IMR-90 (cell line): ENCODE data around the gene ATG7. TPM values are rescaled to one million over a fixed set of nuclear protein-coding genes. Genes with fewer than 3 reads are reported as not detected.

Experiments
- ATAC-seq: fragments of 200-7000 bp; cut with Tn5 transposase; 2 replicates; pipeline ENCODE4 v1.9.1; 2020; ENCODE audit warnings: low read depth, mild to moderate bottlenecking, moderate library complexity
- BruUV-seq: library from RNA; stranded (reverse); fragments of 400-500 nt; replicated peaks from 2 replicates; lab custom pipeline; 2021; lab: Mats Ljungman, UMichigan
- CTCF ChIA-PET: fragments of 300-600 bp; formaldehyde crosslinking; extraction: SDS; loops from one replicate; lab custom pipeline; 2021; ENCODE audit warnings: antibody characterized with exemption; lab: Yijun Ruan, JAX
- POLR2A ChIA-PET: fragments of 300-600 bp; sonication (Branson Sonifier 250); formaldehyde crosslinking; loops from one replicate; lab custom pipeline; 2022; ENCODE audit warnings: antibody characterized with exemption; ENCODE audit not compliant: unreplicated experiment; lab: Charles Lee
- DNase-seq: peaks from one replicate; pipeline ENCODE4 v3.0.0; 2013
- H2AFZ ChIP-seq: replicated peaks from 2 replicates; pipeline ENCODE3; 2013; ENCODE audit warnings: low read length, mild to moderate bottlenecking; ENCODE audit not compliant: poor library complexity
- H2AK5ac ChIP-seq: 2 replicates; pipeline ENCODE4 v1.6.1; 2013; ENCODE audit warnings: low read depth, low read length, inconsistent platforms
- H2AK9ac ChIP-seq: replicated peaks from 2 replicates; pipeline ENCODE3; 2013; ENCODE audit warnings: mild to moderate bottlenecking, low read depth, low read length, moderate library complexity; ENCODE audit not compliant: poor library complexity
- H2BK120ac ChIP-seq: 2 replicates; pipeline ENCODE4 v1.6.1; 2013; ENCODE audit warnings: low read depth, low read length, inconsistent platforms
- H2BK15ac ChIP-seq: 3 replicates; pipeline ENCODE4 v1.6.1; 2013; ENCODE audit warnings: low read depth, low read length, inconsistent platforms
- H2BK20ac ChIP-seq: 2 replicates; pipeline ENCODE4 v1.6.1; 2013; ENCODE audit warnings: low read depth, mild to moderate bottlenecking, inconsistent platforms, low read length, moderate library complexity
- H2BK5ac ChIP-seq: 2 replicates; pipeline ENCODE4 v1.6.1; 2013; ENCODE audit warnings: mild to moderate bottlenecking, low read depth, low read length, inconsistent platforms; ENCODE audit not compliant: poor library complexity, severe bottlenecking
- H3K14ac ChIP-seq: replicated peaks from 2 replicates; pipeline ENCODE4 v1.6.1; 2013; ENCODE audit warnings: low read depth, low read length, inconsistent platforms
- H3K18ac ChIP-seq: 2 replicates; pipeline ENCODE4 v1.6.1; 2013; ENCODE audit warnings: low read depth, low read length, control low read depth
- H3K23ac ChIP-seq: 2 replicates; pipeline ENCODE4 v1.6.1; 2013; ENCODE audit warnings: low read depth, low read length, inconsistent platforms
- H3K27ac ChIP-seq: 2 replicates; pipeline ENCODE4 v1.5.1; 2013; ENCODE audit warnings: mild to moderate bottlenecking, control low read depth, low read length; ENCODE audit not compliant: insufficient read depth
- H3K27me3 ChIP-seq: 2 replicates; pipeline ENCODE4 v1.6.1; 2013; ENCODE audit warnings: low read length; ENCODE audit not compliant: control insufficient read depth, insufficient read depth
- H3K36me3 ChIP-seq: 2 replicates; pipeline ENCODE4 v1.6.1; 2013; ENCODE audit warnings: low read length, mixed read lengths; ENCODE audit not compliant: control insufficient read depth, insufficient read depth
- H3K4ac ChIP-seq: 2 replicates; pipeline ENCODE4 v1.6.1; 2013; ENCODE audit warnings: low read depth, low read length, inconsistent platforms
- H3K4me1 ChIP-seq: 2 replicates; pipeline ENCODE4 v1.6.1; 2013; ENCODE audit warnings: low read length, mixed read lengths; ENCODE audit not compliant: control insufficient read depth, insufficient read depth
- H3K4me2 ChIP-seq: 2 replicates; pipeline ENCODE4 v1.6.1; 2013; ENCODE audit warnings: low read depth, mild to moderate bottlenecking, control low read depth, low read length, moderate library complexity
- H3K4me3 ChIP-seq: 2 replicates; pipeline ENCODE4 v1.5.1; 2013; ENCODE audit warnings: low read depth, mild to moderate bottlenecking, control low read depth, low read length, moderate library complexity; ENCODE audit not compliant: insufficient read depth
- H3K56ac ChIP-seq: 2 replicates; pipeline ENCODE4 v1.6.1; 2013; ENCODE audit warnings: low read length, inconsistent platforms; ENCODE audit not compliant: insufficient read depth; ENCODE audit errors: extremely low read depth
- H3K79me1 ChIP-seq, 2 experiments: 2 replicates each; pipeline ENCODE4 v1.6.1; 2013; ENCODE audit warnings: low read length in 2 of 2, inconsistent platforms in 1 of 2, low read depth in 1 of 2
- H3K9ac ChIP-seq: 2 replicates; pipeline ENCODE4 v1.6.1; 2013; ENCODE audit warnings: low read depth, low read length, control low read depth
- H3K9me1 ChIP-seq: 2 replicates; pipeline ENCODE4 v1.6.1; 2013; ENCODE audit warnings: low read length, inconsistent platforms; ENCODE audit not compliant: insufficient read depth
- H3K9me3 ChIP-seq: 2 replicates; pipeline ENCODE4 v1.6.1; 2013; ENCODE audit warnings: low read length; ENCODE audit not compliant: control insufficient read depth, insufficient read depth
- H4K20me1 ChIP-seq: 2 replicates; pipeline ENCODE4 v1.6.1; 2013; ENCODE audit warnings: low read length, inconsistent platforms; ENCODE audit not compliant: insufficient read depth
- H4K5ac ChIP-seq: 2 replicates; pipeline ENCODE4 v1.6.1; 2013; ENCODE audit warnings: mild to moderate bottlenecking, low read depth, low read length, control low read depth
- H4K8ac ChIP-seq, 2 experiments: 2 replicates each; pipeline ENCODE4 v1.6.1; 2013; ENCODE audit warnings: low read depth in 2 of 2, low read length in 2 of 2, control low read depth in 1 of 2, inconsistent platforms in 1 of 2
- H4K91ac ChIP-seq: 2 replicates; pipeline ENCODE4 v1.6.1; 2013; ENCODE audit warnings: low read depth, low read length, inconsistent platforms; ENCODE audit not compliant: insufficient read depth
- CEBPB ChIP-seq: IDR thresholded peaks from 2 replicates; pipeline ENCODE4 v1.6.1; 2012; ENCODE audit warnings: low read depth, low read length, improper control_type of control experiment
- CHD1 ChIP-seq: IDR thresholded peaks from 2 replicates; pipeline ENCODE4 v1.6.1; 2012; ENCODE audit warnings: low read depth, low read length, improper control_type of control experiment
- FOS ChIP-seq: fragments of 150-350 bp; IDR thresholded peaks from 2 replicates; pipeline ENCODE4 v1.6.1; 2016; ENCODE audit warnings: low read depth, low read length
- MAFK ChIP-seq: IDR thresholded peaks from 2 replicates; pipeline ENCODE4 v1.6.1; 2012; ENCODE audit warnings: low read depth, low read length, improper control_type of control experiment
- MAZ ChIP-seq: IDR thresholded peaks from 2 replicates; pipeline ENCODE4 v1.6.1; 2012; ENCODE audit warnings: low read depth, mild to moderate bottlenecking, low read length, improper control_type of control experiment, moderate library complexity, borderline replicate concordance
- MXI1 ChIP-seq: IDR thresholded peaks from 2 replicates; pipeline ENCODE4 v1.6.1; 2012; ENCODE audit warnings: low read depth, mild to moderate bottlenecking, low read length, moderate library complexity, borderline replicate concordance
- POLR2A ChIP-seq: IDR thresholded peaks from 2 replicates; pipeline ENCODE4 v1.6.1; 2012; ENCODE audit warnings: mild to moderate bottlenecking, low read depth, low read length
- RAD21 ChIP-seq: IDR thresholded peaks from 2 replicates; pipeline ENCODE4 v1.6.1; 2012; ENCODE audit warnings: low read length, improper control_type of control experiment
- RCOR1 ChIP-seq: IDR thresholded peaks from 2 replicates; pipeline ENCODE4 v1.6.1; 2012; ENCODE audit warnings: mild to moderate bottlenecking, low read length, improper control_type of control experiment; ENCODE audit not compliant: insufficient replicate concordance
- RFX5 ChIP-seq: IDR thresholded peaks from 2 replicates; pipeline ENCODE4 v1.8.0; 2012; ENCODE audit warnings: low read depth, mild to moderate bottlenecking, low read length, moderate library complexity
- SMC3 ChIP-seq: fragments of 150-350 bp; IDR thresholded peaks from 2 replicates; pipeline ENCODE4 v1.6.1; 2016; ENCODE audit warnings: low read depth, mild to moderate bottlenecking, antibody characterized with exemption, low read length, moderate library complexity
- WGBS, 2 experiments: methylation state at CpG; one replicate each; pipeline versions ENCODE4 v1.1.5 to v1.1.7; 2013; ENCODE audit warnings: missing lambda C conversion rate in 2 of 2; ENCODE audit not compliant: insufficient read length in 1 of 2; ENCODE audit errors: extremely low coverage in 2 of 2; 5-methylcytosine and 5-hydroxymethylcytosine counted together
- dilution Hi-C: fragments of 300-500 bp; cut with HindIII; formaldehyde crosslinking; loops from one replicate; pipeline ENCODE4 v1.14.3; 2018; ENCODE audit warnings: low sequenced_read_pairs; ENCODE audit not compliant: unreplicated experiment
- in situ Hi-C: fragments of 300-500 bp; cut with MboI; formaldehyde crosslinking; loops from 3 replicates; pipeline ENCODE4 v1.14.3; 2019; ENCODE audit warnings: low sequenced_read_pairs, inconsistent platforms, mixed read lengths
- intact Hi-C: fragments of 100-400 bp; cut with micrococcal nuclease; formaldehyde crosslinking; loops from 2 replicates; pipeline ENCODE4 v1.10.0; 2022
- polyA plus RNA-seq, 3 experiments: library from polyadenylated mRNA; depleted of rRNA; stranded (reverse); fragments of >200 nt; gene quantifications; 2 replicates each; pipeline ENCODE4 v1.2.3, GENCODE V29; 2012; ENCODE audit warnings: low replicate concordance in 1 of 3
- total RNA-seq: library from RNA; depleted of rRNA; stranded (reverse); fragments of >200 nt; gene quantifications from 2 replicates; pipeline ENCODE4 v1.2.3, GENCODE V29; 2012
- TF ChIP-seq, protein P1 (sequence below): fragments of 150-350 bp; IDR thresholded peaks from 2 replicates; pipeline ENCODE4 v1.6.1; 2017; ENCODE audit warnings: mild to moderate bottlenecking, antibody characterized with exemption, low read length, low read depth
- TF ChIP-seq, protein P2 (sequence below): fragments of 150-350 bp; IDR thresholded peaks from 2 replicates; pipeline ENCODE4 v1.6.1; 2016; ENCODE audit warnings: low read depth, mild to moderate bottlenecking, low read length, moderate library complexity, borderline replicate concordance

Gene ATG7
- total and polyA plus RNA-seq, 2 of the 4 experiments (the other 2 are of a cell fraction): 15.6 to 51.4 TPM

DNA sequence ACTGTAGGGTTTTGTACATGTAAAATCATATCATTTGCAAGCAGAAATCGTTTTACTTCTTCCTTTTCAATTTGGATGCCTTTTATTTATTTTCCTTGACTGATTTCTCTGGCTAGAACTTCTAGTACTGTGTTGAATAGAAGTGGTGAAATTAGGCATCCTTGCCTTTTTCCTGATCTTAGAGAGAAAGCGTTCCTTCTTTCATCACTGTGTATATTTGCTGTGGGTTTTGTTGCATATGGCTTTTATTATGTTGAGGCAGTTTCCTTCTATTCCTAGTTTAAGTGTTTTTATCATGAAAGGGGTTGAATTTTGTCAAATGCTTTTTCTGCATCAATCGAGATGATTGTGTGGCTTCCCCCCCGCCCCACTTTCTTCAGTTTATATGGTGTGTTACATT, 140.9 kb downstream of the ATG7 start:
- DNase-seq (no peak), ATAC-seq (no peak)
- Histone ChIP-seq H3K27ac (no peak overlapping the region), H3K36me3 (peaks cover 2% of the 10 kb centered on the region; the same call in 1 of the 2 replicates), H3K23ac (no peak overlapping the region), H3K9ac (no peak overlapping the region), H4K8ac (no peak overlapping the region), H3K56ac (no peak overlapping the region), H2BK20ac (no peak overlapping the region), H3K27me3 (no peaks in the 10 kb centered on the region), H3K79me1 (peaks cover 8 to 11% of the 10 kb centered on the region in 2 experiments; a peak in 3 of 4 replicates), H3K9me3 (peaks cover 4% of the 10 kb centered on the region; the same call in 1 of the 2 replicates), H4K20me1 (no peaks in the 10 kb centered on the region), H2BK15ac (no peak overlapping the region), H4K91ac (no peak overlapping the region), H3K9me1 (no peaks in the 10 kb centered on the region), H2BK120ac (no peak overlapping the region), H2AFZ (no peak overlapping the region), H3K4me1 (no peaks in the 10 kb centered on the region), H3K18ac (no peak overlapping the region), H2BK5ac (no peak overlapping the region), H2AK9ac (no peak overlapping the region), H3K14ac (no peak overlapping the region), H4K5ac (no peak overlapping the region), H2AK5ac (no peak overlapping the region), H3K4me3 (no peak overlapping the region), H3K4me2 (no peak overlapping the region), H3K4ac (no peak overlapping the region)
- CTCF ChIA-PET: no interaction called here
- POLR2A ChIA-PET: no interaction called here
- TF ChIP-seq POLR2A (no peak), SMC3 (no peak), RFX5 (no peak), CHD1 (no peak), FOS (no peak), MXI1 (no peak), RCOR1 (no peak), CEBPB (no peak), RAD21 (no peak), MAZ (no peak), MAFK (no peak)
- TF ChIP-seq, protein P1, sequence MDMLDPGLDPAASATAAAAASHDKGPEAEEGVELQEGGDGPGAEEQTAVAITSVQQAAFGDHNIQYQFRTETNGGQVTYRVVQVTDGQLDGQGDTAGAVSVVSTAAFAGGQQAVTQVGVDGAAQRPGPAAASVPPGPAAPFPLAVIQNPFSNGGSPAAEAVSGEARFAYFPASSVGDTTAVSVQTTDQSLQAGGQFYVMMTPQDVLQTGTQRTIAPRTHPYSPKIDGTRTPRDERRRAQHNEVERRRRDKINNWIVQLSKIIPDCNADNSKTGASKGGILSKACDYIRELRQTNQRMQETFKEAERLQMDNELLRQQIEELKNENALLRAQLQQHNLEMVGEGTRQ: no peak
- TF ChIP-seq, protein P2, sequence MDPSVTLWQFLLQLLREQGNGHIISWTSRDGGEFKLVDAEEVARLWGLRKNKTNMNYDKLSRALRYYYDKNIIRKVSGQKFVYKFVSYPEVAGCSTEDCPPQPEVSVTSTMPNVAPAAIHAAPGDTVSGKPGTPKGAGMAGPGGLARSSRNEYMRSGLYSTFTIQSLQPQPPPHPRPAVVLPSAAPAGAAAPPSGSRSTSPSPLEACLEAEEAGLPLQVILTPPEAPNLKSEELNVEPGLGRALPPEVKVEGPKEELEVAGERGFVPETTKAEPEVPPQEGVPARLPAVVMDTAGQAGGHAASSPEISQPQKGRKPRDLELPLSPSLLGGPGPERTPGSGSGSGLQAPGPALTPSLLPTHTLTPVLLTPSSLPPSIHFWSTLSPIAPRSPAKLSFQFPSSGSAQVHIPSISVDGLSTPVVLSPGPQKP: no peak
- intact Hi-C loops (no loop called here), in situ Hi-C loops (no loop called here), dilution Hi-C loops (no loop called here)
- no CpG with 5 or more reads among the region's 4 CpGs for whole genome bisulfite sequencing, 2 experiments
- BruUV-seq: no TSS peak
